GM18498 (cell line): ENCODE measurements around the gene COL19A1.

Experiments used
- ATAC-seq: cut with Tn5 transposase; IDR thresholded peaks from one replicate; pipeline ENCODE4 v1.9.1; 2021; ENCODE audit warnings: mild to moderate bottlenecking, moderate library complexity; ENCODE audit not compliant: unreplicated experiment

Gene COL19A1

DNA sequence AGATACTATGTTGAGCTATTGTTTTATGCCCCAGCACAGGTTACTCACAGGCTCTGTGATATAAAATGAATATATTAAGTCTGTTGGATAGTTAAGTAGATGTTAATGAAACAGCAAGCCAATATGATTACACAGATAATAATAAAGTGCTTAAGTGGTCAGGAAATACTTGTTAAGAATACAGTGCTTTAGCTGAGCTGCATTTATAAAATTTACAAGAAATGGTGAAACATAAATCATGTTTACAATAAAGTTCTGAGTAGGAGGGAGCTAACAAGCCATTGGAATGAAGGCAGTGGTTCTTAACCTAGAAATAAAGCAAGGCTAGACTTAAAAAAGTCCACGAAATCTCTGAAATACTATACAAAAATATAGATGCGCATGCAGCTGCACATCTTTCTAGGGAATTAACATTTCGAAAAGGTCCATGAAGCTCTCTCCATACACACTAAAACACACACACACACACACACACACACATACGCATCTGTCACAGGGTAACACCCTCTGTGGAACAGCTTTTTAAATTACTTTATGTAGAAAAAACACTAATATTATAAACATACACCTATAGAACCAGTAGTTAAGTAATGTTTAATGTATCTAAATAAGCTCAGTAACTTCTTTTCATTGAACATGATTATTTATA is 349.2 kb downstream of the COL19A1 start:
- no peak for ATAC-seq

DNA sequence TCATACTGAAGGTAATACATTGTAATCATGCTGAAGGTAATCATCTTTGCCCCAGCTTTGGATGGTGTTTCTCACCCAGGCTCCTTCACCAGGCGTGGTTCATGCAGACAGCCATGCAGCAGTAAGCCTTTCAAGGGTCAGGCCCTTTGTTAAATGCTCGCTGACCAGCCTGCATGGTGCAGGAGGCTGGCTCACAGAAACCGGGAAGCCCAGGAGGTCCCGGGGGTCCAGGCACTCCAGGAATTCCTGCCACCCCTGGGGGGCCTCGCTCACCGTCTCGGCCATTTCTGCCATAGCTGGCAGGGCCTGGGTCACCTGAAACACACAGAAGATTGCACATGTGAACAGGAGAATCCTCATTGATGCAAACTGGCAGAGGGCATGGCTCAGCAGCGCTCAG is 350.4 kb downstream of the COL19A1 start:
- no peak for ATAC-seq

DNA sequence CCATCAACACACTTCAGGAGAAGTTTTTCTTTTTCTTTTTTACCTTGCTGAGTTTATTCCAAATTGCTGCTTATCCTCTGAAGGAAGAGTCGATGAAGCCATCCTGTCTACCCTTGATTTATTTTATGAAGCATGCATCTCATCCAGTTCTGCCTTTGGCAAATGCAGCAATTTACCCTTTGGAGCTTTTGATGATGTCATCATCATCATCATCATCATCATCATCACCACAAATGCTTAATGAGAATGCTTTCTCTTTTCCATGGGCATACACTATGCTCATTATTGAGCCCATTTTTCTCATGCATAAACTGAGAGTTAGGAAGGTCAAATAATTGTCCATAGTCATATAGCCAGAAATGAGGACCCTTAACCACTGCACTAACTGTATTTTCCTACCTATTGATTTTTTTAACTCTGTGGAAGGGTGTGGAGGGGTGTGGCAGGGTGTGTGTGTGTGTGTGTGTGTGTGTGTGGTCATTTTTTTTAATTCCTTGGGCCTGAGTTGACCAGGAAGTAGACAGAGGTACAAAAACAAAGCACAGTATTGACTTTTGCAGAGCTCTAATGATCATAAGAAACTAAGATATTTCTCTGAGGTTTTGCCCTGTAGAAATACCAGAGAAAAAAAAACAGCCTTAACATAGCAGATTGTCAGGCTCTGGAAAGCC is 353.7 kb downstream of the COL19A1 start:
- no peak for ATAC-seq

DNA sequence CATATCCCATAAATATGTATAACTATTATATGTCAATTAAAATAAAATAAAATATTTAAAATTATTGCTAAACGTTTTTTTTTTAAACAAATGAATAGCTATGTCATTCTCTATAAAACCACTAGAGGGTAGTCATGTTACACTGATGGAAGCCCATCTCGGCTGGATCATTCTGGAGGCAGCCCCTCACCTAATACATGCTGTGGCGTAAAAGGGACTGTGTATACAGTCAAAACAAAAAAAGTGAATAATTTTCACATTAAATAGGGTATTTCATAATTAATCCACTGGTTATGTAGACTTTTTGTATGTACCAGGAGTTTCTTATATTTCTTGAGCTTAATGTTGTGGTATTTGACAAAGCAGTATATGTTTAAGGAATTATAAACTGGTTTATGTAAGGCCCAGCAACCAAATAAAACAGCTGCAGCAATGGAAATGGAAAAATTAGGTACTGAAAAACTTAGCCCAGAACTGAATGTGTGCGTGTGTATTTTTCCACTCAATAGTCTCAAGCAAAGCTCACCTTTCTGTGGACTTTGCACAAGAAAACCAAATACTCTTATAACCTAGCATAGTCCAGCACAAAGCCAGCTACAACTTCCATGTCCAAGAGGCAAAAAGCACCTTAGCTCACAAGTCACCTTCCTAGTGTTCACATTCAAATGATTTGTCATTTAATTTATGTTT is 354.8 kb downstream of the COL19A1 start:
- no peak for ATAC-seq

DNA sequence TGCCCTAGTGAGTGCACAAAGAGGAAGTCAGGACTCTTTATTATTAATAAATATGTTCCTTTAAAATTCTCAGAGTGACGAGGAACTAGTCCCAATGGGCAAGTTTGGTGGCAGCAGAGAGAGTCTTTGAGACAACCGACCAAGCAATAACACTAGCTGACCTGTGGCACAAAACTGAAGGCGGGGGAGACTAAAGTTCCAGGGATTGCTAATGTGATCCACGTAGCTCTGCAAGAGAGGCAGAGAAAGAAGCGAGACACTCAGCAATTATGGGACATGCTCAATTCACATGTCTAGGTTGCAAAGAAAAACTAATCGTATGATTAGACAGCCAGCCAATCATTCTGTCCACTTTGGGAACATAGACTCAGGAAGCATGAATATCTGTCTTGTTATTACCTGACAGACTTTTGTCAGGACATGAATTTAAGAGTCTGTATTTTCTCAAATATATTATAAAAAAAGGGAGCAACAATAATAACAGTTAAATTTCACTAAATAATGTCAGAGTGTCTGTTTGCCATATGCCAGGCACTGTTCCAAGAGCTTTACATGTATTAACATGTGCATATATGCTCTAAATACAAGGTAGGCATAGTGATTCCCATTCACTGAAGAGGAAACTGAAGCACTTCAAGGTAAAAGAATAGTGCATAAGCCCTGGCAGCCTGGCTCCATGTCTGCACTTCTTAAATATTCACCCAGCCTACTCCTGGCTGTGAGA is 355.5 kb downstream of the COL19A1 start:
- ATAC-seq, result no peak

DNA sequence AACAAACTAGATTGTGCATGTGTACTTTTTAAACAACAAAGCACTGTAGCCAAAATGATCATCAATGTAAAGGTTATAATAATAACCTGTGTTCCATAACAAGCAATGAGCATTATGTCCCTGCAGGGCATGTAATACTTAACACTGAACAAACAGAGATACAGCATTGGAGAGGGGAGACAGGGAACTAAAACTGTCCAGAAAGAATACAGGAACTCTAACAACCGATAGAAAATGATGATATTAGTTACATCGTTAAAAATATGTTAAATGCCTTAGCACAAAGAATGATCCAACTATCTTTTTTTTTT is 356.0 kb downstream of the COL19A1 start:
- ATAC-seq, result no peak

DNA sequence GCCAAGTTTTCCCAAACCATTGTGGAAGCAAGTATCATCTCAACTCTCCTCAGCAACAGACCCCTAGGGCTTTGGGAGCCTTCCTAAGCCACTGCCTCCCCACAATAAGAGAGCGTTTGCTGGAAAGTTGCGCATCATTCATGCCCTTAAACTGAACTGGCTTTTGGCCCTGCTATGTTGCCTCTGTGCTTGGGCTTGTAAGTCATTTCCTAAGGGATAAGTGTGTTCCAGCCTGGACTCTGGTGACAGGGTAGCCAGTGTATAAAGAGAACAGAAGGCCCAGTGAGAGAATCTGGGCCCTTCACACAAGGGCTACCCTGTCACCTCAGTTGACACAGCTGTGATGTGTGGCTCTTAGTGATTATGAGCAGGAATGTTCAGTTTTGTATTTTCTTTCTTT is 358.7 kb downstream of the COL19A1 start:
- no peak for ATAC-seq

DNA sequence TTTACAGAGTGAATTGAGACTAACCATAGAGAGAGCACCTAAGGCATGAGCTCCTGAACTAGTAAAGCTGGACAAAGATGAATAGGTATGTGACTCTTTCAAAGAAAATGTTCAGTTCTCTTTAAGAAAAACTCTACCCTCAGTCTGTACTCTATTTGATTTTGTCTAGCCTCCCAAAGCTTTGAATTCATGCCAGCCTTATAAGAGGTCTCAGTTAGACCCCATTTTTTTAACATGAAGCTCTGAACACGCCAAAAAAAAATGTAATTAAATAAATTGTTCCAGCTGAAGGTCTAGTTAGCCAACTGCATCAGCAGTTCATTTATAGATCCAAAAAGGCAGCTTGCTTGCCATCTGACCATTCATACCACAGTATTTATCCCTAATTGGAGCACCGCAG is 365.0 kb downstream of the COL19A1 start:
- no peak for ATAC-seq

DNA sequence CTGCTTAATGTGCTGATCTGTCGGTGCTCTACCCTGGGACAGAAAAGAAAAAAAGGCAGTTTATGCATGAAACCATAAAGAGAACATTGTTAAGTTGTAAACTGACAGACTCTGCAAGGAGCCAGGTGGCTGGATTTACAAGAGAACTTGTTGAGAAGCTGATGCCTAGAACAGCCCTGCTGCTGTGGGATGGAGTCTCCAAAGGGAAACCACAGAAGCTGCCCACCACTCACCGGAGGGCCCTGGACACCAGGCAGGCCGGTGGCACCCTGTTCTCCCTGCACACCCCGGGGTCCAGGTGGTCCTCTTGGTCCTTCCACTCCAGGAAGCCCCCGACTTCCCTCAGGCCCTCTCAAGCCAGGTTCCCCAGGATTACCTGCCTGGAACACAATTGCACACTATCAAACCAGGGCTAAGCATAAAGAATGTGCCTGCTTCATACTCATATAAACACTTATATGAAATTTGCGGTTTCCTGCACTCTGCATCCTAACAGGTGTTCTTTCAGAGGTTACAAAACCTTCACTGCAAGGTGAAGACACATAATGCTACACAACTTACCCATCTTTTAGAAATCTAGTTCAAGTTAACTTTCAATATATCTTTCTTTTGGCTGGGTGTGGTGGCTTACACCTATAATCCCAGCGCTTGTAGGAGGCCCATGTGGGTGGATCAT is 368.3 kb downstream of the COL19A1 start:
- ATAC-seq, result no peak

DNA sequence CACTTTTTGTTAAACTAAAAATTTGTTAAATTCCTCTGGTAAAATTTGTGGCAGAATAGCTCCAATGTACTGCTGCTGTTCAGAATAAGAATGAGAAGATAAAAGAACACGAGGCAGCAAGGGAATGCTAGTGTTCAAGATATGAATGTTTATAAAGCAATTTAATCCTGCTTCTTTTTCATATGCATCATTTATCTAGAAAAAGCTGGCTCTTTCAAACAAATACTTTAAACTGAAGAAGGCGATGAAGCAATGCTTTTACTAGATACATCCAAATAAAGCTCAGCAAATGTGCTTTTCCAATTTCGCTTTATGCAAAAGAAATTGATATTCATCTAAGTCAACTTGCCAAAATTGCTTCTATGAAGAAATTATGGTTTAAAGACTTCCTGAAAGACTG is 370.0 kb downstream of the COL19A1 start:
- no peak for ATAC-seq

DNA sequence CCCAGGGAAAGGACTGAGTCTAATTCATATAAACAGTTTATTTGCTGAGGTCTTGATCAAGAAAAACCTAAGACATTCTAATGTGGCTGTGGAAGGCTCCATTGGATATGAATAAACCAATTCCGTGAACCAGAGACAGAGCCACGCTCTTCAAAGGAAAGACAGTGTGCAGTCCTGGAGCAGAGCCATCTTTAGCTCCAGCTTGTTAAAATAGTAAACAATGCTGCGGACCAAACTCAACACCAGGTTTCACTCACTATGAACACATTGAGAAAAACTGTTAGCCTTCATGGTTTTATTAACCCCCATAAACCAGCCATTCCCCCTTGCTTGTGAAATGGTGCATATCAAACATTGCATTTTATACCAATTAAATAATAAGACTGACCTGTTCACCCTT is 374.7 kb downstream of the COL19A1 start:
- ATAC-seq, result no peak

DNA sequence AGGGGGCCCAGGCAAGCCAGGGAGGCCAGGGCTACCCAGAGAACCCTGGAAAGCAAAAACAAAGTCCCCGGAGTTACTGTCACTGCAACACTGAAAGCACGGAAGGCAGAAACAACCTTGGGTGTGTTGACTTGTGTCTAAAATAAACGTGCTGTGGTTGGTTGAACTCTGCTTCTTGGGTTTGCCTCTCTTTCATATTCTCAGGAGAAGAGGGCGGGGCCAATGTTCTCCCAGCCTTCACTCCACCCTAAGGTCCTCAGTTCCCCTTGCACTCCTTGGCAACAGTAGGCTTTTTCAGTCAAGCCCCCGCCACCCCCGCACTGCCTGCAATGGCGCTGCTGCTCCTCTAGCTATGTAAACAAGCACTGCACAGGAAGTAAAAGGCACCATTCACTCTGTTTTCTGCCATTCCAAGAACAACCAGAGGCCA is 375.6 kb downstream of the COL19A1 start:
- no peak for ATAC-seq

DNA sequence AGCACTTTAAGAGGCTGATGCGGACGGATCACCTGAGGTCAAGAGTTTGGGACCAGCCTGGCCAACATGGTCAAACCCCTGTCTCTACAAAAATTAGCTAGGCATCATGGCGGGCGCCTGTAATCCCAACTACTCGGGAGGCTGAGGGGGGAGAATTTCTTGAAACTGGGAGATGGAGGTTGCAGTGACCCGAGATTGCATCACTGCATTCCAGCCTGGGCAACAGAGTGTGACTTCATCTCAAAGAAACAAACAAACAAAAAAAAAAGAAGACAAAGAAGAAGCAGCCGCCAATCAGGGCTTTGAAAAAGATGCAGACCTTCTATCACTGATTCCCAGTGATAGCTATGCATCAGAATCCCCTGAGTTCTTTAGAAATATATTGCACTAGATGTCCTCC is 379.8 kb downstream of the COL19A1 start:
- no peak for ATAC-seq

DNA sequence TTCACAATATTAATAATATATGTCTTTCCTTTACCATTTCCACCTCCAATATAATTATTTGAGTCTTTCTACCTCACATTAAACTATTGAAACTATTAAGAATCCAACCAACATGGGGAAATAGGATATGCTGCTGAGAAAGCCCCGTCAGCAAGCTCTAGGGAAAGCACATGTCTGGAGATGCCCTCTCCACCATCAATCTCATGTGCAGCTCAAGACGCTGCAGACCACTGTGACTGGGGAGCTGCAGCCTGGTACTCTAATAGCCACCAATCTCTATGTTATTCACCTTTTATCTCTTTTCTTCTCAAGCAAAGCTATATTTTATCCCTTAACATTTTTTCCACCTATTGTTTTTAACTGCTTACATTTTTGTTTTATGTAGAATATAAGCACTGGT is 386.2 kb downstream of the COL19A1 start:
- no peak for ATAC-seq

DNA sequence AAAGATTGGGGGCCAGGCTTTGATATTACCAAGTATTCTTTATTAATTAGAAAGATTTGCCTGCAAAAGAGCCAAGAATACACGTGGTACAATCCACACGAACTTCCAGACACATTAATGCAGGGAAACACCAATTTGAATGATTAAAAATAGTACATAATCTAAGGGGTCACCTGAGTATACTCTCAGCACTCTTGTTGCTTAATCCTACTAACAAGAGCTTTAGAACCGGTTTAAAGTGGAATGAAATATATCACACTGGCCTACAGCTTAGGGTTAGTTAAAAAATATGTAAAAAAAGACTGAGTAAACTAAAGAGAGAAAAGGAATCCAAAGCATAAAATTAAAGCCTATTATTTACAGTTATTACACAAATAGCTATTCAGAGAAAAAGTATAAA is 387.6 kb downstream of the COL19A1 start:
- ATAC-seq, result no peak

DNA sequence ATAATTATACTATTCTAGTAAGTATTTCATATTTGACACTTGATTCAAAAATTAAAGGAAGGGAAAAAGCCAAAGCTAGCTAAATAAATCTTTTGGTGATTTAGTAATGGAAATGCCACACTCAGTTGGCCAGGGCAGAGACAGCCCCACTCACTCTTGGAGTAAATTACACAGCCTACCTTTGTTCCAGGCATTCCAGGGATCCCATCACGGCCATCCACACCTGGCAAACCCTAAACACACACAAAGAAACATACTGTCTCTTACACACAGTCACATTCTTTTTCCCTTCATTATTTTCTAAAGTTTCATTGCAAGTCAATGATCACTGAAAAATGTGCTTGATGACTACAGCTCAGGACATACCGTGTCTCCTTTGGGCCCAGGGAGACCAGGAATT is 388.4 kb downstream of the COL19A1 start:
- no peak for ATAC-seq

DNA sequence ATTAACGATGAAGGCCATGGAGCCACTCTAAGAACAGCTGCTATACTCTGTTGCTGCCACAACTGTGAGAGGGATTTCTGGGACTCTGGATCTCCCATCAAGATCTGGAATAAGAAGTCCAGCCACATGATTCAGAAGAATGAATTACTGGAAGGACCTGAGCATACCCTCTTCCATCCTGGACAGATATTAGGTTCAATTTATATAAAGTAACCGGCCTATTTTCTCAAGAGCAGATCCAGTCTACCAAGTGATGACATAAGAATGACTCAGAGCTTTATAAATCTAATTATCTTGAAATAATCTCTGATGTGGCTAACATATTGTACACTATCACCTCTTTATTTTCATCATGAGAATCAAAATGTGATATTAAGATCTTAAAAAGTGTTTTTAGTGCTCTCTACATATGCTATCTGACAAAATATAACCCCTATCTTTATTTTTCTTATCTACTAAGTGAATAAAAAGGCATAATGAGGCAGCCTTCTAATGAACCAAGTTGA is 391.5 kb downstream of the COL19A1 start:
- ATAC-seq, result no peak

DNA sequence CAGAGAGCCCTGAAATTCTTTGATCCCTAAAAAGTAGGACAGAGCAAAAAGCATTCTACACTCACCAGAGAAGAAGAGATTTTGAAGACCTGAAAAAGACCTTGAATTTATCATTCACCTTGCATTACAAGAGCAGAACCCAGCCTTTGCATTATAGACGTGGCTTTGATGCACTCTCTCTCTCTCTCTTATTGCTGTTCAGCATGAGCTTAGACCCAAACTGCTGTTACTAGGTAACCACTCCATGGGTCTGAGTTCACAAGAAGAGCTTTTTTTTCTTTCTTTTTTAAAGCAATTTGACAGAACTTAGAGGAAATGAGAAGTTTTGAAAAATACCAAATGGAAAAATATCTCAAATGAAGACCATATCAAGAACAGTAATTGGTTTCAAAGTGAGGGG is 392.1 kb downstream of the COL19A1 start:
- ATAC-seq, result no peak
